ENCODE results near the gene FGD4. TPM values are rescaled to one million over a fixed set of nuclear protein-coding genes. Genes with fewer than 3 reads are reported as not detected.
A peak's percentile ranks its signal among the peaks of the same experiment; 100 is the strongest.

FGD4 gene
- total RNA-seq, 1 donor from 2014 or later = 1.7 TPM

- Mint-ChIP-seq H3K4me1 (ENCODE audit: low read depth) (peaks cover 5% of the 10 kb centered on the region), H3K27me3 (ENCODE audit: low read depth) (no peaks in the 10 kb centered on the region), H3K36me3 (ENCODE audit: low read depth) (no peaks in the 10 kb centered on the region), H3K27ac (no peak overlapping the region), H3K4me3 (ENCODE audit: low read depth) (no peak overlapping the region), H3K9me3 (no peaks in the 10 kb centered on the region)
- DNase-seq (ENCODE audit: low spot score) = no peak
- intact Hi-C loops (cut with micrococcal nuclease) = no loop called here
Measured at GRCh38 chr12:32644431-32644830, 245.1 kb downstream of the FGD4 start.

- no peak overlapping the region for H3K27ac Mint-ChIP-seq
- no peak for DNase-seq (ENCODE audit: low spot score)
- H3K36me3 Mint-ChIP-seq (ENCODE audit: low read depth) = no peaks in the 10 kb centered on the region
- H3K4me1 Mint-ChIP-seq (ENCODE audit: low read depth) = peaks cover 7% of the 10 kb centered on the region
- no peaks in the 10 kb centered on the region for H3K27me3 Mint-ChIP-seq (ENCODE audit: low read depth)
- H3K9me3 Mint-ChIP-seq = no peaks in the 10 kb centered on the region
- intact Hi-C loops (cut with micrococcal nuclease) = no loop called here
- H3K4me3 Mint-ChIP-seq (ENCODE audit: low read depth) = no peak overlapping the region
Measured at GRCh38 chr12:32647275-32647674, 247.9 kb downstream of the FGD4 start.

GRCh38 chr12:32650508-32650907 lies 251.2 kb downstream of the FGD4 start:
- Mint-ChIP-seq H3K36me3 (ENCODE audit: low read depth) (no peaks in the 10 kb centered on the region), H3K9me3 (no peaks in the 10 kb centered on the region), H3K4me1 (ENCODE audit: low read depth) (peaks cover 2% of the 10 kb centered on the region), H3K4me3 (ENCODE audit: low read depth) (no peak overlapping the region), H3K27me3 (ENCODE audit: low read depth) (no peaks in the 10 kb centered on the region), H3K27ac (no peak overlapping the region)
- no peak for DNase-seq (ENCODE audit: low spot score)
- intact Hi-C loops (cut with micrococcal nuclease) = no loop called here

GRCh38 chr12:32651151-32651955 lies 252.0 kb downstream of the FGD4 start:
- H3K9me3 Mint-ChIP-seq = no peaks in the 10 kb centered on the region
- H3K27me3 Mint-ChIP-seq (ENCODE audit: low read depth) = no peaks in the 10 kb centered on the region
- no peaks in the 10 kb centered on the region for H3K36me3 Mint-ChIP-seq (ENCODE audit: low read depth)
- H3K4me1 Mint-ChIP-seq (ENCODE audit: low read depth) = peaks cover 5% of the 10 kb centered on the region
- H3K27ac Mint-ChIP-seq = no peak overlapping the region
- DNase-seq (ENCODE audit: low spot score) = no peak
- no peak overlapping the region for H3K4me3 Mint-ChIP-seq (ENCODE audit: low read depth)
- intact Hi-C loops (cut with micrococcal nuclease) = no loop called here

- no peaks in the 10 kb centered on the region for H3K9me3 Mint-ChIP-seq
- H3K27me3 Mint-ChIP-seq (ENCODE audit: low read depth) = no peaks in the 10 kb centered on the region
- H3K36me3 Mint-ChIP-seq (ENCODE audit: low read depth) = no peaks in the 10 kb centered on the region
- H3K4me3 Mint-ChIP-seq (ENCODE audit: low read depth) = no peak overlapping the region
- H3K4me1 Mint-ChIP-seq (ENCODE audit: low read depth) = peaks cover 5% of the 10 kb centered on the region
- H3K27ac Mint-ChIP-seq = no peak overlapping the region
- intact Hi-C loops (cut with micrococcal nuclease) = no loop called here
- DNase-seq (ENCODE audit: low spot score) = no peak
Measured at GRCh38 chr12:32651956-32652210, 252.5 kb downstream of the FGD4 start.

DNA sequence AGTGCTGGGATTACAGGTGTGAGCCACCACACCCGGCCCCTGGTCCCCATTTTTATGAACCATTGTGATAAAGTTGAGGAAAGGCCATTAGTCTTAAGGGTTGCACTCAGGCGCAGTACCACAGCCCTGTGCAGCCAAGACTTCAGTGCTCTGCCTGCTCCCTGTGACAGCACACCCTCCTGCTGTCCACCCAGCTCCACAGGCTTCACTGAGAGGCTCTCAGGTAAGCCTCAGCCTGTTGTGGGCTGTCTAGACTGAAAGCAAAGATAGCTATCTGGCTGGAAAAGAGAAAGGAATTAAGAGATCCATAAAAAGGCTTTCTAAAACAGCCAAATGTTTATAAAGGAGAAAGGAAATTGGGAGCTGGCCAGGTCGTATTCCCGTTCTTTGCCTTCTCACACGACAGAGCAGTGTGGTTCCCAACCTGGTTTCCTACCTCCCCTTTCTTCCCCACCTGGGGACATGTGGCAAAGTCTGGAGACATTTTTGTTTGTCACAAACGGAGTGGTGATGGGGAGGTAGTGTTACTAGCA lies 260.6 kb downstream of the FGD4 start:
- Mint-ChIP-seq H3K4me3 (ENCODE audit: low read depth) (no peak overlapping the region), H3K4me1 (ENCODE audit: low read depth) (peaks cover 17% of the 10 kb centered on the region), H3K36me3 (ENCODE audit: low read depth) (no peaks in the 10 kb centered on the region), H3K27ac (no peak overlapping the region), H3K27me3 (ENCODE audit: low read depth) (no peaks in the 10 kb centered on the region), H3K9me3 (no peaks in the 10 kb centered on the region)
- intact Hi-C loops (cut with micrococcal nuclease) = loop anchor here (5.0 kb wide), 3 partner anchors 58 to 103 kb away; no protein-coding TSS in a partner anchor
- no peak for DNase-seq (ENCODE audit: low spot score)

DNA sequence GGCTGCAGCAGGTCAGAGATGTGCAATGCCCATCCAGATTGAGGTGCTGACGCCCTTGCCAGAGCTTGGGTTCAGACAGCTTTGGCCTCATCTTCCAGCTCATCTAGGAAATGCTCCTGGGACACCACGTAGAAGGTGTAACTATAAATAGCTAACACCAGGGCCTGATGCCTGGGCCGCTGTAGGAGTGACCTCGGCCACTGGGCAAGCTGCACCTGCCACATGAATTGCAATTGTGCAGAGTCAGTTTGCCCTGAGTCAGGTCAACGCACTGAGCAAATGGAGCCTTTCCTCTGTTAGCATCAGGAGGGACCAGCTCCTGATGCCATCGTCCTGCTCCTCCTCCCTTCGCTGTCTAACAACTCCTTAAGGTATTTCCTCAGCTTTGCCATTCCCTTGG lies 262.3 kb downstream of the FGD4 start:
- Mint-ChIP-seq H3K36me3 (ENCODE audit: low read depth) (no peaks in the 10 kb centered on the region), H3K27me3 (ENCODE audit: low read depth) (no peaks in the 10 kb centered on the region), H3K4me1 (ENCODE audit: low read depth) (peaks cover 14% of the 10 kb centered on the region), H3K4me3 (ENCODE audit: low read depth) (no peak overlapping the region), H3K9me3 (no peaks in the 10 kb centered on the region), H3K27ac (no peak overlapping the region)
- DNase-seq (ENCODE audit: low spot score) = no peak
- intact Hi-C loops (cut with micrococcal nuclease) = no loop called here

DNA sequence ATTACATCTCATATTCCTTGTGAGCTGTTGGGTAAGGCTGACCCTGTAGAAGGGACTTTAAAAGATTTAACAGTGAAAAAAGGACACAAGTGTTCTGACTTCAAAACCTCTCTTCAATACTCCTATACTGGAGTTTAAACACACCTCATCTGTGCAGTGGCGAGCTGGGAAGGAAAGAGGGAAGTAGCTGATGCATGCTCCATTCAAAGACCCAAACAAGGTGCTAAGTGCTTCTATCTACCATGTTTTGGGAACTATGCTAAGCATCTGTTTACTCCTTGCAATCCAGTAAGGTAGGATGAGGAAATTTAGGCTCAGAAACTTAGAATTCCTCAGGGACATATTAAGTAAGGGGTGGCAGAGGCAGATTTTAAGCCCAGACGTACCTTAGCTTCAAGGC lies 263.3 kb downstream of the FGD4 start:
- Mint-ChIP-seq H3K4me1 (ENCODE audit: low read depth) (peaks cover 12% of the 10 kb centered on the region), H3K9me3 (no peaks in the 10 kb centered on the region), H3K36me3 (ENCODE audit: low read depth) (no peaks in the 10 kb centered on the region)

DNA sequence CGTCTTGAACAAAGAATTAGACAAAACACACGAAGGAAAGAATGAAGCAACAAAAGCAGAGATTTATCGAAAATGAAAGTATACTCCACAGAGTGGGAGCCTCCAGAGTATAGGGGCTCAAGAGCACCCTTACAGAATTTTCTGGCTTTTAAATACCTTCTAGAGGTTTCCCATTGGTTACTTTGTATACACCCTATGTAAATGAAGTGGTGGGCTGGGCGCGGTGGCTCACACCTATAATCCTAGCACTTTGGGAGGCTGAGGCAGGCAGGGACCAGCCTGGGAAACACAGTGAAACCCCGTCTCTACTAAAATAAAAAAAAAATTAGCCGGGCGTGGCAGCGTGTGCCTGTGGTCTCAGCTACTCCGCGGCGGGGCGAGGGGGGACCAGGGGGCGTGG lies 266.7 kb downstream of the FGD4 start:
- H3K9me3 Mint-ChIP-seq = peaks cover 16% of the 10 kb centered on the region
- H3K36me3 Mint-ChIP-seq (ENCODE audit: low read depth) = no peaks in the 10 kb centered on the region
- intact Hi-C loops (cut with micrococcal nuclease) = no loop called here
- H3K27me3 Mint-ChIP-seq (ENCODE audit: low read depth) = peaks cover 2% of the 10 kb centered on the region
- H3K4me1 Mint-ChIP-seq (ENCODE audit: low read depth) = peaks cover 2% of the 10 kb centered on the region
- no peak overlapping the region for H3K4me3 Mint-ChIP-seq (ENCODE audit: low read depth)
- DNase-seq (ENCODE audit: low spot score) = no peak
- no peak overlapping the region for H3K27ac Mint-ChIP-seq

More for the DNA sequence above, 263.3 kb downstream of the FGD4 start:
- intact Hi-C loops (cut with micrococcal nuclease) = no loop called here
- no peaks in the 10 kb centered on the region for H3K27me3 Mint-ChIP-seq (ENCODE audit: low read depth)
- no peak overlapping the region for H3K4me3 Mint-ChIP-seq (ENCODE audit: low read depth)
- DNase-seq (ENCODE audit: low spot score) = no peak
- H3K27ac Mint-ChIP-seq = no peak overlapping the region

DNA sequence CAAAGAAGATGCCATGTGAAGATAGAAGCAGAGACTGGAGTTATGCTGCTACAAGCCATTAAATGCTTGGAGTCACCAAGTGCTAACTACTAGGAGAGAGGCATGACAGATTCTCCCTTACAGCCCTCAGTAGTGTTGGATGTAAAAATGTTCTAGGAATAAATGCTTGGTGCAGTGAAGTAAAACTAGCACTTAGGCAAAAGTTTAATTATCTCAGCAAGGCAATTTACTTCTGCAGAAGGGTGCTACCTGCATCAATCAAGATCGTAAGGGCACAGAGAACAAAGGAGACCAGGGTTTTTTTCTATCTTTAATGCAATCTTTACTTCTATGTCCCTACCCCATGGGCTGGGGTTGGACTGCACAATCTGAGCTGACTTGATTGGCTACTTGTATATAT lies 270.2 kb downstream of the FGD4 start:
- DNase-seq (ENCODE audit: low spot score) = no peak
- Mint-ChIP-seq H3K4me3 (ENCODE audit: low read depth) (no peak overlapping the region), H3K9me3 (peaks cover 16% of the 10 kb centered on the region), H3K27me3 (ENCODE audit: low read depth) (peaks cover 2% of the 10 kb centered on the region), H3K36me3 (ENCODE audit: low read depth) (no peaks in the 10 kb centered on the region), H3K4me1 (ENCODE audit: low read depth) (peaks cover 2% of the 10 kb centered on the region), H3K27ac (no peak overlapping the region)
- intact Hi-C loops (cut with micrococcal nuclease) = no loop called here

- Mint-ChIP-seq H3K9me3 (peaks cover 16% of the 10 kb centered on the region), H3K27me3 (ENCODE audit: low read depth) (peaks cover 2% of the 10 kb centered on the region), H3K27ac (no peak overlapping the region), H3K4me3 (ENCODE audit: low read depth) (no peak overlapping the region), H3K4me1 (ENCODE audit: low read depth) (peaks cover 2% of the 10 kb centered on the region), H3K36me3 (ENCODE audit: low read depth) (no peaks in the 10 kb centered on the region)
- intact Hi-C loops (cut with micrococcal nuclease) = loop anchor here (1.0 to 10.0 kb wide), 3 partner anchors 217 to 947 kb away; partner anchors contain the start of gene AMN1
- no peak for DNase-seq (ENCODE audit: low spot score)
Measured at GRCh38 chr12:32671930-32672780, 272.8 kb downstream of the FGD4 start.

GRCh38 chr12:32679091-32679919 lies 279.9 kb downstream of the FGD4 start, which contains the start of gene DNM1L:
Gene DNM1L (plus strand): TSS chr12:32679301. CDS start chr12:32679364, 63 bp downstream.
- peak within 1 kb of the TSS; percentile 93 for H3K4me3 Mint-ChIP-seq (ENCODE audit: low read depth)
- H3K4me1 Mint-ChIP-seq (ENCODE audit: low read depth) = peaks cover 25% of the 10 kb centered on the region
- peaks cover 22% of the 10 kb centered on the region for H3K36me3 Mint-ChIP-seq (ENCODE audit: low read depth)
- intact Hi-C loops (cut with micrococcal nuclease) = loop anchor here (1.0 to 10.0 kb wide), 5 partner anchors 27 to 1343 kb away; partner anchors contain the start of genes ALG10, AMN1, ETFBKMT and YARS2
- DNase-seq (ENCODE audit: low spot score) = peak; percentile 89
- H3K9me3 Mint-ChIP-seq = no peaks in the 10 kb centered on the region
- no peaks in the 10 kb centered on the region for H3K27me3 Mint-ChIP-seq (ENCODE audit: low read depth)
- H3K27ac Mint-ChIP-seq = peak within 1 kb of the TSS; percentile 89

Measured in activated T-helper 2 cell treated with anti-CD3 and anti-CD28 coated beads, Interferon-gamma antibody, Interleukin-2, Interleukin-4, amounts not matched to agents 10 μg/mL and 5 μg/mL and 100 μg/mL, durations not matched to agents 14 hours and 24 hours and 36 hours (primary cell).